GM19452 (cell line): ENCODE data around the gene SFI1.

ENCODE experiments used
- ATAC-seq: cut with Tn5 transposase; IDR thresholded peaks from one replicate; pipeline ENCODE4 v1.9.1; 2021; ENCODE audit not compliant: unreplicated experiment

SFI1 gene

GRCh38 chr22:31614781-31615490, 118.6 kb downstream of the SFI1 start:
- ATAC-seq, result no peak

GRCh38 chr22:31615491-31615860, 119.1 kb downstream of the SFI1 start:
- ATAC-seq, result no peak

GRCh38 chr22:31615940-31616314, 119.6 kb downstream of the SFI1 start:
- ATAC-seq, result no peak

GRCh38 chr22:31616315-31616980, 120.1 kb downstream of the SFI1 start:
- no peak for ATAC-seq

- ATAC-seq, result no peak
Observed at GRCh38 chr22:31618057-31618456, 121.7 kb downstream of the SFI1 start.

GRCh38 chr22:31618471-31619176, 122.3 kb downstream of the SFI1 start:
- ATAC-seq, result no peak

- no peak for ATAC-seq
Observed at GRCh38 chr22:31619611-31620300, 123.4 kb downstream of the SFI1 start.

GRCh38 chr22:31620756-31621480, 124.6 kb downstream of the SFI1 start:
- ATAC-seq, result no peak

- no peak for ATAC-seq
Observed at GRCh38 chr22:31621507-31622124, 125.3 kb downstream of the SFI1 start.

GRCh38 chr22:31622980-31623379, 126.6 kb downstream of the SFI1 start:
- no peak for ATAC-seq

- ATAC-seq, result no peak
Observed at GRCh38 chr22:31623592-31624304, 127.4 kb downstream of the SFI1 start.

GRCh38 chr22:31625257-31625640, 128.9 kb downstream of the SFI1 start:
- ATAC-seq, result no peak

- no peak for ATAC-seq
Observed at GRCh38 chr22:31625661-31626426, 129.5 kb downstream of the SFI1 start.

GRCh38 chr22:31626427-31627150, 130.3 kb downstream of the SFI1 start:
- no peak for ATAC-seq

- ATAC-seq, result no peak
Observed at GRCh38 chr22:31627223-31627731, 130.9 kb downstream of the SFI1 start.

GRCh38 chr22:31628362-31628761, 132.0 kb downstream of the SFI1 start:
- ATAC-seq, result no peak

GRCh38 chr22:31628969-31629708, 132.8 kb downstream of the SFI1 start:
- no peak for ATAC-seq
